ENCODE data around the gene RIOK3.

RIOK3 gene

DNA sequence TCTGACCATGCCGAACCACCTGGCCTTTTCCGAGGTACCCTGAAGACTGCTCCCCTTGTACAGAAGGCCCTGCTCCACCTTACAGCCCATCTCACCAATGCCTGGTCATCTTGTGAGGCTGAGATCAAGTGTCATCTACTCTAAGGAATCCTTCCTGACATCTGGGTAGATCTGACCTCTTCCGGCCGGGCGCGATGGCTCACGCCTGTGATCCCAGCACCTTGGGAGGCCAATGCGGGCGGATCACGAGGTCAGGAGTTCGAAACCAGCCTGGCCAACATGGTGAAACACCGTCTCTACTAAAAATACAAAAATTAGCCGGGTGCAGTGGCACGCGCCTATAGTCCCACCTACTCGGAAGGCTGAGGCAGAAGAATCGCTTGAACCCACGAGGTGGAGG is 2.1 kb upstream of the RIOK3 start:
- peaks cover 16% of the 10 kb centered on the region for H3K4me1 ChIP-seq (ENCODE audit: low read length)
- H4K20me1 ChIP-seq (ENCODE audit: insufficient read depth, low read length): peaks cover 8% of the 10 kb centered on the region; the same call in 1 of the 2 replicates
- no peaks in the 10 kb centered on the region for H3K36me3 ChIP-seq (replicated peaks; ENCODE audit: low read depth, low read length)
- H3K27ac ChIP-seq (ENCODE audit: low read length): no peak overlapping the region
- H3K4me2 ChIP-seq (ENCODE audit: low read length): no peak overlapping the region
- no peaks in the 10 kb centered on the region for H3K9me3 ChIP-seq (ENCODE audit: insufficient read depth, low read length)
- TF ChIP-seq, protein P1, sequence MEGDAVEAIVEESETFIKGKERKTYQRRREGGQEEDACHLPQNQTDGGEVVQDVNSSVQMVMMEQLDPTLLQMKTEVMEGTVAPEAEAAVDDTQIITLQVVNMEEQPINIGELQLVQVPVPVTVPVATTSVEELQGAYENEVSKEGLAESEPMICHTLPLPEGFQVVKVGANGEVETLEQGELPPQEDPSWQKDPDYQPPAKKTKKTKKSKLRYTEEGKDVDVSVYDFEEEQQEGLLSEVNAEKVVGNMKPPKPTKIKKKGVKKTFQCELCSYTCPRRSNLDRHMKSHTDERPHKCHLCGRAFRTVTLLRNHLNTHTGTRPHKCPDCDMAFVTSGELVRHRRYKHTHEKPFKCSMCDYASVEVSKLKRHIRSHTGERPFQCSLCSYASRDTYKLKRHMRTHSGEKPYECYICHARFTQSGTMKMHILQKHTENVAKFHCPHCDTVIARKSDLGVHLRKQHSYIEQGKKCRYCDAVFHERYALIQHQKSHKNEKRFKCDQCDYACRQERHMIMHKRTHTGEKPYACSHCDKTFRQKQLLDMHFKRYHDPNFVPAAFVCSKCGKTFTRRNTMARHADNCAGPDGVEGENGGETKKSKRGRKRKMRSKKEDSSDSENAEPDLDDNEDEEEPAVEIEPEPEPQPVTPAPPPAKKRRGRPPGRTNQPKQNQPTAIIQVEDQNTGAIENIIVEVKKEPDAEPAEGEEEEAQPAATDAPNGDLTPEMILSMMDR (IDR thresholded peaks at IDR 0.05; ENCODE audit: low read depth, low read length): no peak
- no peak for TF ChIP-seq EZH2phosphoT487 (IDR thresholded peaks at IDR 0.05; ENCODE audit: low read depth)
- H2AFZ ChIP-seq (ENCODE audit: low read depth, low read length): no peak overlapping the region
- H3K79me2 ChIP-seq (ENCODE audit: low read length): peaks cover 29% of the 10 kb centered on the region
- H3K4me3 ChIP-seq (ENCODE audit: low read length): no peak overlapping the region
- no peaks in the 10 kb centered on the region for H3K27me3 ChIP-seq (ENCODE audit: low read depth, low read length)
- no peak overlapping the region for H3K9ac ChIP-seq (ENCODE audit: low read length)

DNA sequence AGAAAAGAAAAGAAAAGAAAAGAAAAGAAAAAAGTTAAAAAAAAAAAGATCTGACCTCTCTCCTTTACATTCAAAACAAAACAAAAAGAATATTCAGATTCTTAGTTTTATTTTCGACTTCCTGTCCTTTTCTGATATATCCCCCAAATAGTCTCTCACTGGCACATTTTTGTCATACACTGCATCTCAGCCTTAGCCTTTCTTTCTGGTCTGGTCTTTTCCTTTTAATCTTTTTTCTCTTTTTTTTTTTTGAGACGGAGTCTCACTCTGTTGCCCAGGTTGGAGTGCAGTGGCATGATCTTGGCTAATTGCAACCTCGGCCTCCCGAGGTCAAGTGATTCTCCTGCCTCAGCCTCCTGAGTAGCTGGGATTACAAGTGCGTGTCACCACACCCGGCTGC is 1.6 kb upstream of the RIOK3 start:
- H3K27ac ChIP-seq (ENCODE audit: low read length): no peak overlapping the region
- TF ChIP-seq EZH2phosphoT487 (IDR thresholded peaks at IDR 0.05; ENCODE audit: low read depth): no peak
- TF ChIP-seq, protein P1 (IDR thresholded peaks at IDR 0.05; ENCODE audit: low read depth, low read length): no peak
- H4K20me1 ChIP-seq (ENCODE audit: insufficient read depth, low read length): peaks cover 8% of the 10 kb centered on the region; the same call in 1 of the 2 replicates
- peaks cover 32% of the 10 kb centered on the region for H3K79me2 ChIP-seq (ENCODE audit: low read length)
- peak overlapping the region; percentile 75; the same call in 1 of the 2 replicates for H3K4me2 ChIP-seq (ENCODE audit: low read length)
- H3K36me3 ChIP-seq (replicated peaks; ENCODE audit: low read depth, low read length): peaks cover 1% of the 10 kb centered on the region
- no peaks in the 10 kb centered on the region for H3K9me3 ChIP-seq (ENCODE audit: insufficient read depth, low read length)
- H3K4me1 ChIP-seq (ENCODE audit: low read length): peaks cover 16% of the 10 kb centered on the region
- no peaks in the 10 kb centered on the region for H3K27me3 ChIP-seq (ENCODE audit: low read depth, low read length)
- no peak overlapping the region for H3K9ac ChIP-seq (ENCODE audit: low read length)
- H3K4me3 ChIP-seq (ENCODE audit: low read length): no peak overlapping the region
- no peak overlapping the region for H2AFZ ChIP-seq (ENCODE audit: low read depth, low read length)

DNA sequence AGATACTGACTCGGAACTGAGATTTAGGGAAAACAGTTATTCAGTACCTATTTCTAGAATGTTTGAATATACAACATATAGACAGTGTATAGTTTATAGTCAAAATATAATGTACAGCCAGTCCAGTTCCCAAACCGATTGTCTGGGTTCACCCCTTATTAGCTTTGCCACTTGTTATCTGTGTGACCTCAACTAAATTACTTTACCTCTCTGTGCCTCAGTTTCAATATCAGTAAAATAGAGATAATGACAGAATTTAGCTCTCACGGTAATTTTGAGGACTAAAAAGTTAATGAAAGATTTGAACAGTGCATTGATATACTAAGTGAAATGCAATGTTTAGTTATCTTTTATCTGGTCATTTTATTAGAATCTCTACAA is 750 bp upstream of the RIOK3 start:
- Histone ChIP-seq H3K79me2 (ENCODE audit: low read length) (peaks cover 41% of the 10 kb centered on the region), H3K4me3 (ENCODE audit: low read length) (peak overlapping the region; percentile 98), H3K9me3 (ENCODE audit: insufficient read depth, low read length) (no peaks in the 10 kb centered on the region), H3K27me3 (ENCODE audit: low read depth, low read length) (no peaks in the 10 kb centered on the region), H3K36me3 (replicated peaks; ENCODE audit: low read depth, low read length) (peaks cover 6% of the 10 kb centered on the region), H3K27ac (ENCODE audit: low read length) (peak overlapping the region; percentile 52), H3K4me1 (ENCODE audit: low read length) (peaks cover 16% of the 10 kb centered on the region), H3K9ac (ENCODE audit: low read length) (peak overlapping the region; percentile 67), H4K20me1 (ENCODE audit: insufficient read depth, low read length) (peaks cover 13% of the 10 kb centered on the region; the same call in 1 of the 2 replicates), H3K4me2 (ENCODE audit: low read length) (peak overlapping the region; percentile 75), H2AFZ (ENCODE audit: low read depth, low read length) (peak overlapping the region; percentile 91)
- TF ChIP-seq EZH2phosphoT487 (IDR thresholded peaks at IDR 0.05; ENCODE audit: low read depth): no peak

DNA sequence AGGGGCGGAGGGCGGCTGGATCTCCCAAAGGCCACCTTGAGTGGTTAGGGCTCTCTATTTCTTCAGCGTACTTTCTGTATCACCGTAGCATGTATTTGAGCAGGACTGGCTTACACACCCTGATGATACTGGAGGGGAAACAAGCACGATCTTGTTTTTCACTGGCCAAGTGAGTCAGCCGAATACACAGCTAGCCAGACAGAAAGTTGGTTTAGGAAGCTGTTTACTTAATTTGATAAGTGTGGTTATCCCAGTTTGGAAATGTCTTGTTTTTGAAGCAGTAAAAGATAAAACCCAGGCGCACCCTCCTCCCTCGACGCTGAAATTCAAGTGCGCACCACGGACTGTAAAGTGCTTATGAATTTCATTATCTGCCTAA is 582 bp downstream of the RIOK3 start:
- peak overlapping the region; percentile 98 for H3K4me3 ChIP-seq (ENCODE audit: low read length)
- TF ChIP-seq EZH2phosphoT487 (IDR thresholded peaks at IDR 0.05; ENCODE audit: low read depth): no peak
- TF ChIP-seq, protein P1 (IDR thresholded peaks at IDR 0.05; ENCODE audit: low read depth, low read length): no peak
- peak overlapping the region; percentile 87 for H3K9ac ChIP-seq (ENCODE audit: low read length)
- H3K36me3 ChIP-seq (replicated peaks; ENCODE audit: low read depth, low read length): peaks cover 6% of the 10 kb centered on the region
- no peaks in the 10 kb centered on the region for H3K27me3 ChIP-seq (ENCODE audit: low read depth, low read length)
- no peaks in the 10 kb centered on the region for H3K9me3 ChIP-seq (ENCODE audit: insufficient read depth, low read length)
- H4K20me1 ChIP-seq (ENCODE audit: insufficient read depth, low read length): peaks cover 26% of the 10 kb centered on the region; the same call in 1 of the 2 replicates
- peak overlapping the region; percentile 64; the same call in 1 of the 2 replicates for H2AFZ ChIP-seq (ENCODE audit: low read depth, low read length)
- H3K79me2 ChIP-seq (ENCODE audit: low read length): peaks cover 54% of the 10 kb centered on the region
- peak overlapping the region; percentile 6; the same call in 1 of the 2 replicates for H3K27ac ChIP-seq (ENCODE audit: low read length)
- peak overlapping the region; percentile 98 for H3K4me2 ChIP-seq (ENCODE audit: low read length)
- H3K4me1 ChIP-seq (ENCODE audit: low read length): peaks cover 16% of the 10 kb centered on the region

Data from OCI-LY3 (cell line).